Epithelial cell of proximal tubule (primary cell): ENCODE data around the gene ADAT3. TPM values are rescaled to one million over a fixed set of nuclear protein-coding genes. Genes with fewer than 3 reads are reported as not detected.

Experiments used
- DNase-seq: peaks from one replicate; pipeline ENCODE4 v3.0.0-alpha.2; 2011; ENCODE audit warnings: low read depth
- H3K4me3 ChIP-seq: 2 replicates; pipeline ENCODE4 v1.5.1; 2011; ENCODE audit warnings: low read depth, mild to moderate bottlenecking, low read length
- total RNA-seq: library from RNA; depleted of rRNA; stranded (reverse); fragments of >200 nt; gene quantifications from 2 replicates; pipeline ENCODE4 v1.2.3, GENCODE V29; 2015
- TF ChIP-seq, protein P1 (sequence below): conservative IDR thresholded peaks from 2 replicates; pipeline ENCODE4 v1.5.1; 2012; ENCODE audit warnings: low read depth, mild to moderate bottlenecking, low read length

ADAT3 gene
- total RNA-seq, 1 donor from 2014 or later, result 10.3 TPM

GRCh38 chr19:1912760-1913505, 7.7 kb downstream of the ADAT3 start:
- no peak for DNase-seq
- TF ChIP-seq, protein P1, sequence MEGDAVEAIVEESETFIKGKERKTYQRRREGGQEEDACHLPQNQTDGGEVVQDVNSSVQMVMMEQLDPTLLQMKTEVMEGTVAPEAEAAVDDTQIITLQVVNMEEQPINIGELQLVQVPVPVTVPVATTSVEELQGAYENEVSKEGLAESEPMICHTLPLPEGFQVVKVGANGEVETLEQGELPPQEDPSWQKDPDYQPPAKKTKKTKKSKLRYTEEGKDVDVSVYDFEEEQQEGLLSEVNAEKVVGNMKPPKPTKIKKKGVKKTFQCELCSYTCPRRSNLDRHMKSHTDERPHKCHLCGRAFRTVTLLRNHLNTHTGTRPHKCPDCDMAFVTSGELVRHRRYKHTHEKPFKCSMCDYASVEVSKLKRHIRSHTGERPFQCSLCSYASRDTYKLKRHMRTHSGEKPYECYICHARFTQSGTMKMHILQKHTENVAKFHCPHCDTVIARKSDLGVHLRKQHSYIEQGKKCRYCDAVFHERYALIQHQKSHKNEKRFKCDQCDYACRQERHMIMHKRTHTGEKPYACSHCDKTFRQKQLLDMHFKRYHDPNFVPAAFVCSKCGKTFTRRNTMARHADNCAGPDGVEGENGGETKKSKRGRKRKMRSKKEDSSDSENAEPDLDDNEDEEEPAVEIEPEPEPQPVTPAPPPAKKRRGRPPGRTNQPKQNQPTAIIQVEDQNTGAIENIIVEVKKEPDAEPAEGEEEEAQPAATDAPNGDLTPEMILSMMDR, result no peak
- H3K4me3 ChIP-seq, result no peak overlapping the region

DNA sequence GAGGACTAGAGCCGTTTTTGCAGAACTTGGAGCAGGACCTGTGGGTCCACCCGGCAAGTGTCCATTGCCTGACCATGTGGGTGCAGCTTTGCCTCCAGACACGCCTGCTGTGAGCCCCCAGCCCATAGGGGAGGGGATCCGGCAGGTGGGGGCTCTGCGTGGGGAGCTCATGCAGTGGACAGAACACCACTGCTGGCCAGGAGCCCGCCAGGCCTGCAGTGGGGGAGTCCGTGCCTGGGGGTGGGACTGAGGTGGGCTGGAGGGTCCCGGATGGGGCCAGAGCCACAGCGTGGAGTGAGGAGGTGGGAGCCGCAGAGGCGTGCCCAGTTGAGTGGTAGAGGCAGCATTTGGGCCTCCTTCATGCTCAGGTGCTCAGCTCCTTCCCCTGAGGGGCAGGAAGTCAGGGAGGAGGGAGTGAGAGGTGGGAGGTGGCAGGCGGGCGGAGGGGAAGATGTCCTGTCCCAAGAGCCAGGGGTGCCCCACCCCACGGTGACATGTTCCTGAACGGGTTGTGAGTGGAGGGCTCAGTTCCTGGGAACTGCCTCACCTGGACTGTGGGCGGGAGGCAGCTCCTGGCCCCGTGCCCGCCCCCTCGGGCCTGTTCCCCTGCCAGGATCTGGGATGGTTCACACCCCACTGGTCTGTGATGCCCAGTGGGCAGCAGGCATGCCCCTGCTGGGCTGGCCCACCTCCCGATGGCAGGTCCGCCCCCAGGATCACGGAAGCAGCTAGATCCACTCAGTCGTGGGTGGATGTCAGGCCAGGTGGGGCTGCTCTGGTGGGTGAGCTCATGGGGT, 8.8 kb downstream of the ADAT3 start:
- H3K4me3 ChIP-seq, result no peak overlapping the region
- DNase-seq, result no peak
- TF ChIP-seq, protein P1, result no peak

DNA sequence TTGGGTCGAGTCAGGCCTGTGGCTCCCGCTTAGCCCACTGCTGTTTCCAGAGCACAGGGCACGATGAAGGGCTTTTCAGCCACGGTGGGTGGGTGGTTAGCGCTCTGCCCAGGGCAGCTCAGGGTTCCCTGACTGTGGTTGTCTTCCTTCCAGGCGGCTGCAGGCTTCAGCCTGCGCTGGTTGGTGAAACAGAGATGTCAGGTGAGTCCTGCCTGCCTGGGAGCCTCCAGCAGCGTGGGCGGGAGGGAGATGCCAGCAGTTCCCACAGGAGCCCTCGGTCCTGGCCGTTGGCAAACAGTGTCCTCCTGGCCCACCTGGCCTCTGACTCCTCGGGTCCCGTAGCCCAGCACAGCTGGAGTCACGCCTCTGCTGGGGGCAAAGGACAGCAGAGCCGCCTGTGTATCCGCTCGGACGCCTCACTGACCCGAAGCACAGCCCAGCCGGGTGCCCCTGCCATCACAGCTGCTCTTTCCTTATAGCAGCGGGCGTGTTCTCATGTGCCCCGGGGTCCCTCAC, 9.7 kb downstream of the ADAT3 start:
- H3K4me3 ChIP-seq, result no peak overlapping the region
- TF ChIP-seq, protein P1, result no peak
- DNase-seq, result no peak

GRCh38 chr19:1917146-1917545, 11.9 kb downstream of the ADAT3 start:
- TF ChIP-seq, protein P1, result no peak

GRCh38 chr19:1917926-1918325, 12.7 kb downstream of the ADAT3 start:
- TF ChIP-seq, protein P1, result no peak
- DNase-seq, result no peak
- H3K4me3 ChIP-seq, result no peak overlapping the region

More at GRCh38 chr19:1917146-1917545, 11.9 kb downstream of the ADAT3 start:
- no peak for DNase-seq
- H3K4me3 ChIP-seq, result no peak overlapping the region

GRCh38 chr19:1918975-1919374, 13.8 kb downstream of the ADAT3 start:
- DNase-seq, result no peak
- no peak overlapping the region for H3K4me3 ChIP-seq
- TF ChIP-seq, protein P1, result no peak
